ENCODE results near the gene BLOC1S6. TPM values are rescaled to one million over a fixed set of nuclear protein-coding genes. Genes with fewer than 3 reads are reported as not detected.

Gene BLOC1S6
- total RNA-seq, 1 experiment from 2014 or later, result 40.1 TPM

DNA sequence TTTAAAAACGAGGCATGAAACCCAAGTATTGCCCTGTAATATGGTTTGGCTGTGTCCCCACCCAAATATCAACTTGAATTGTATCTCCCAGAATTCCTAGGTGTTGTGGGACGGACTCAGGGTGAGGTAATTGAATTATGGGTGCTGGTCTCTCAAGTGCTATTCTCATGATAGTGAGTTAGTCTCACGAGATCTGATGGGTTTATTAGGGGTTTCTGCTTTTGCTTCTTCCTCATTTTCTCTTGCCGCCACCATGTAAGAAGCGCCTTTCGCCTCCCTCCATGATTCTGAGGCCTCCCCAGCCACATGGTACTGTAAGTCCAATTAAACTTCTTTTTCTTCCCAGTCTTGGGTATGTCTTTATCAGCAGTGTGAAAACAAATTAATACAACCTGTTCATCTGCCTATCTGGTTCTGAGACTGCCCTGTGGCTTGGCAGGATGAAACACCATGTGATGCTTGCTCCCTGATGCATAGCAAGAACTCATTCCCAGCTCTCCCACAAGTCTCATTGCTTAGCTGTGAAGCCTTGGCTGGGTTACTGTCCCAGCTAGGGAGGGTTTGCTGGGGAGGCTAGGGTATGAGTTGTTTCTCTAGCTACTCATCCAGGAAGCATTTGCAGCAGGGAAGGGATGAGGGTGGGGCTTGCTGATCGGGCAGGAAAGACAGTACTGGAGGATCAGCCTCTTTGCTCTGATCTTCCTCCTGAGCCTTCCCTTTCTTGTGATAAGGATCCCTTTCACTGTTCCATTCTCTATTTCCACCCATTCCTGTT is 43.9 kb downstream of the BLOC1S6 start:
- Histone ChIP-seq H3K79me2 (ENCODE audit: low read length) (peaks cover 10% of the 10 kb centered on the region), H2AFZ (ENCODE audit: low read length) (peak overlapping the region; percentile 76), H3K36me3 (ENCODE audit: low read depth, low read length) (no peaks in the 10 kb centered on the region), H3K4me3 (ENCODE audit: low read length) (peak overlapping the region; percentile 37; the same call in 1 of the 2 replicates), H3K27ac (ENCODE audit: low read length) (peak overlapping the region; percentile 30; the same call in 1 of the 2 replicates), H3K4me1 (ENCODE audit: insufficient read depth, low read length) (peaks cover 10% of the 10 kb centered on the region), H3F3A (ENCODE audit: low read length, unreplicated experiment) (no peaks in the 10 kb centered on the region), H3K27me3 (ENCODE audit: low read length) (no peaks in the 10 kb centered on the region), H3K9me2 (replicated peaks; ENCODE audit: low read length) (no peaks in the 10 kb centered on the region), H3K9ac (ENCODE audit: low read length) (no peak overlapping the region), H3K9me3 (ENCODE audit: low read length) (no peaks in the 10 kb centered on the region; the same call in 1 of the 2 replicates), H4K20me1 (ENCODE audit: low read length) (no peaks in the 10 kb centered on the region), H3K4me2 (ENCODE audit: low read length) (peak overlapping the region; percentile 68)
- TF ChIP-seq EZH2 (IDR thresholded peaks at IDR 0.05; ENCODE audit: low read length, unreplicated experiment) (no peak), CTCF (conservative IDR thresholded peaks at IDR 0.05; ENCODE audit: low read depth, low read length) (no peak), EZH2phosphoT487 (IDR thresholded peaks at IDR 0.05; ENCODE audit: borderline replicate concordance, low read length) (no peak)
- POLR2A ChIA-PET (ENCODE audit: unreplicated experiment), result interaction anchor here (0.5 to 0.6 kb wide), 2 partner anchors 10 to 606 kb away, joined by 3 to 4 read pairs; no protein-coding TSS in a partner anchor
- CTCF ChIA-PET, result interaction anchor here (0.5 to 0.8 kb wide), 2 partner anchors 10 to 873 kb away, joined by 3 read pairs; no protein-coding TSS in a partner anchor
- no TSS peak for BruUV-seq (replicated peaks)
- ATAC-seq (peak; percentile 21), DNase-seq (peak; percentile 73)
- intact Hi-C loops (cut with micrococcal nuclease), result no loop called here

GRCh38 chr15:45631776-45632175 is 44.6 kb downstream of the BLOC1S6 start:
- intact Hi-C loops (cut with micrococcal nuclease), result no loop called here
- H3K4me2 ChIP-seq (ENCODE audit: low read length), result peak overlapping the region; percentile 68
- 0 out of 2 replicates have a peak overlapping the region, but pooled peaks have one; percentile 30 for H3K27ac ChIP-seq (ENCODE audit: low read length)
- H3K79me2 ChIP-seq (ENCODE audit: low read length), result peaks cover 17% of the 10 kb centered on the region
- peak overlapping the region; percentile 37; the same call in 1 of the 2 replicates for H3K4me3 ChIP-seq (ENCODE audit: low read length)
- no peaks in the 10 kb centered on the region for H3K9me2 ChIP-seq (replicated peaks; ENCODE audit: low read length)
- peaks cover 14% of the 10 kb centered on the region for H3K4me1 ChIP-seq (ENCODE audit: insufficient read depth, low read length)
- no peak for DNase-seq
- ChIA-PET CTCF (interaction anchor here (0.8 kb wide), 1 partner anchor 9 kb away, joined by 3 read pairs; no protein-coding TSS in a partner anchor), POLR2A (ENCODE audit: unreplicated experiment) (interaction anchor here (0.5 kb wide), 1 partner anchor 605 kb away, joined by 3 read pairs; no protein-coding TSS in a partner anchor)
- peak overlapping the region; percentile 76 for H2AFZ ChIP-seq (ENCODE audit: low read length)
- no peaks in the 10 kb centered on the region for H4K20me1 ChIP-seq (ENCODE audit: low read length)
- H3F3A ChIP-seq (ENCODE audit: low read length, unreplicated experiment), result no peaks in the 10 kb centered on the region
- BruUV-seq (replicated peaks), result no TSS peak
- ATAC-seq, result no peak
- no peaks in the 10 kb centered on the region for H3K9me3 ChIP-seq (ENCODE audit: low read length)
- no peaks in the 10 kb centered on the region for H3K27me3 ChIP-seq (ENCODE audit: low read length)
- H3K9ac ChIP-seq (ENCODE audit: low read length), result no peak overlapping the region
- TF ChIP-seq CTCF (conservative IDR thresholded peaks at IDR 0.05; ENCODE audit: low read depth, low read length), result no peak
- TF ChIP-seq EZH2 (IDR thresholded peaks at IDR 0.05; ENCODE audit: low read length, unreplicated experiment), result no peak
- TF ChIP-seq EZH2phosphoT487 (IDR thresholded peaks at IDR 0.05; ENCODE audit: borderline replicate concordance, low read length), result no peak
- no peaks in the 10 kb centered on the region for H3K36me3 ChIP-seq (ENCODE audit: low read depth, low read length)

All from PC-3 (cell line).